Ectodermal cell (in vitro differentiated cells): ENCODE results near the gene PTN. TPM values are rescaled to one million over a fixed set of nuclear protein-coding genes. Genes with fewer than 3 reads are reported as not detected.

ENCODE experiments used
- H3K27ac ChIP-seq: 2 replicates; pipeline ENCODE4 v1.7.0; 2013; ENCODE audit warnings: mild to moderate bottlenecking, low read depth, low read length; ENCODE audit not compliant: insufficient read depth, poor library complexity, severe bottlenecking
- H3K27me3 ChIP-seq: 2 replicates; pipeline ENCODE4 v1.7.0; 2013; ENCODE audit warnings: mild to moderate bottlenecking, low read length; ENCODE audit not compliant: insufficient read depth, control insufficient read depth, poor library complexity, severe bottlenecking
- H3K36me3 ChIP-seq: one replicate; pipeline ENCODE4 v1.7.0; 2013; ENCODE audit warnings: low read length; ENCODE audit not compliant: control insufficient read depth, insufficient read depth
- H3K4me1 ChIP-seq: one replicate; pipeline ENCODE4 v1.7.0; 2013; ENCODE audit warnings: low read length; ENCODE audit not compliant: control insufficient read depth, insufficient read depth
- H3K4me3 ChIP-seq: 2 replicates; pipeline ENCODE4 v1.7.0; 2013; ENCODE audit warnings: low read depth, low read length, control low read depth; ENCODE audit not compliant: insufficient read depth
- H3K9me3 ChIP-seq: 2 replicates; pipeline ENCODE4 v1.7.0; 2013; ENCODE audit warnings: mild to moderate bottlenecking, low read length, moderate library complexity; ENCODE audit not compliant: control insufficient read depth
- WGBS, 2 experiments: methylation state at CpG; one replicate each; pipeline ENCODE4 v1.1.7; 2013; ENCODE audit warnings: missing lambda C conversion rate in 2 of 2; 5-methylcytosine and 5-hydroxymethylcytosine counted together
- polyA plus RNA-seq, 4 experiments: library from polyadenylated mRNA; stranded (reverse); fragments of 50-300 nt; gene quantifications; one replicate each; pipeline ENCODE4 v1.2.3, GENCODE V29; 2013

The PTN gene, protein sequence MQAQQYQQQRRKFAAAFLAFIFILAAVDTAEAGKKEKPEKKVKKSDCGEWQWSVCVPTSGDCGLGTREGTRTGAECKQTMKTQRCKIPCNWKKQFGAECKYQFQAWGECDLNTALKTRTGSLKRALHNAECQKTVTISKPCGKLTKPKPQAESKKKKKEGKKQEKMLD
- 227 TPM for polyA plus RNA-seq (2013, experiment 1 of 4)
- polyA plus RNA-seq (2013, experiment 2 of 4): 140 TPM
- polyA plus RNA-seq (2013, experiment 3 of 4): 176 TPM
- polyA plus RNA-seq (2013, experiment 4 of 4): 174 TPM

GRCh38 chr7:137343281-137343841 is at the start of gene PTN:
TSS of gene PTN (minus strand) at chr7:137343733. CDS start at chr7:137254973, 88,760 bp downstream.
- peak within 1 kb of the TSS; percentile 66 for H3K4me3 ChIP-seq
- no peaks in the 10 kb centered on the region for H3K36me3 ChIP-seq
- 0 to 1% methylated on average over 23 of the region's 23 CpGs for WGBS, 2 experiments
- no peaks in the 10 kb centered on the region for H3K9me3 ChIP-seq
- peaks cover 4% of the 10 kb centered on the region for H3K4me1 ChIP-seq
- no peaks in the 10 kb centered on the region for H3K27me3 ChIP-seq
- H3K27ac ChIP-seq: peak within 1 kb of the TSS; percentile 70

GRCh38 chr7:137390076-137390475 is 46.5 kb upstream of the PTN start:
- Histone ChIP-seq H3K27me3 (no peaks in the 10 kb centered on the region), H3K36me3 (no peaks in the 10 kb centered on the region), H3K9me3 (no peaks in the 10 kb centered on the region), H3K4me3 (no peak overlapping the region), H3K4me1 (no peaks in the 10 kb centered on the region), H3K27ac (no peak overlapping the region)
- 93 to 98% methylated on average over 1 of the region's 1 CpG for WGBS, 2 experiments

GRCh38 chr7:137388916-137389315 is 45.4 kb upstream of the PTN start:
- no peaks in the 10 kb centered on the region for H3K27me3 ChIP-seq
- WGBS, 2 experiments: 86 to 100% methylated on average over 1 of the region's 1 CpG

DNA sequence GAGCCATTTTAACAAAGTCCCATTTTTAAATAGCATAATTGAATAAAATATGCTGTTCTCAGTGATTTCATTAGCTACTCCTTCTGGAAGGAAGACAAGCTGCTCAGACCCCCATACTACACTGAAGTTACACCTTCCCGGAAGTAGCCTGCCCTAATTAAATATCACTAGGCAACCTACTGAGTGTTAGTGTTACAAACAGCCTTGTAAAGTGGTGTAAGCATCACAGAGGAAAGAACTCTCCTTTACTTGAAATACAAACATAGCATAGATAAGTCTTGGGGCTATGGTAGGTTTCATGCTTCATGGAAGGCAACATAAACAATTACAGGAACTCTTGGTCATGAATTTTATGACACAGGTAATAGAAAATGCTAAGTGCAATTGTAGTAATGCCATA is 43.4 kb upstream of the PTN start:
- no peaks in the 10 kb centered on the region for H3K9me3 ChIP-seq
- no peak overlapping the region for H3K4me3 ChIP-seq
- WGBS, 2 experiments: 75% methylated on average over 1 of the region's 1 CpG; no CpG with 5 or more reads in 1 of the 2 experiments
- H3K27me3 ChIP-seq: no peaks in the 10 kb centered on the region
- H3K4me1 ChIP-seq: no peaks in the 10 kb centered on the region
- H3K36me3 ChIP-seq: no peaks in the 10 kb centered on the region
- H3K27ac ChIP-seq: no peak overlapping the region

More at GRCh38 chr7:137388916-137389315, 45.4 kb upstream of the PTN start:
- Histone ChIP-seq H3K4me3 (no peak overlapping the region), H3K27ac (no peak overlapping the region), H3K4me1 (no peaks in the 10 kb centered on the region), H3K9me3 (no peaks in the 10 kb centered on the region), H3K36me3 (no peaks in the 10 kb centered on the region)

- H3K36me3 ChIP-seq: no peaks in the 10 kb centered on the region
- H3K4me1 ChIP-seq: no peaks in the 10 kb centered on the region
- H3K4me3 ChIP-seq: no peak overlapping the region
- H3K27ac ChIP-seq: no peak overlapping the region
- no CpG with 5 or more reads among the region's 1 CpG for WGBS, 2 experiments
- H3K27me3 ChIP-seq: no peaks in the 10 kb centered on the region
- no peaks in the 10 kb centered on the region for H3K9me3 ChIP-seq
Measured at GRCh38 chr7:137381045-137381444, 37.5 kb upstream of the PTN start.

GRCh38 chr7:137373507-137373906 is 30.0 kb upstream of the PTN start:
- no peak overlapping the region for H3K4me3 ChIP-seq
- no peaks in the 10 kb centered on the region for H3K4me1 ChIP-seq
- WGBS, 2 experiments: 75 to 85% methylated on average over 2 of the region's 2 CpGs
- peaks cover 2% of the 10 kb centered on the region for H3K9me3 ChIP-seq
- no peaks in the 10 kb centered on the region for H3K27me3 ChIP-seq
- H3K27ac ChIP-seq: no peak overlapping the region
- H3K36me3 ChIP-seq: no peaks in the 10 kb centered on the region

GRCh38 chr7:137371616-137372015 is 28.1 kb upstream of the PTN start:
- Histone ChIP-seq H3K27me3 (no peaks in the 10 kb centered on the region), H3K4me3 (no peak overlapping the region), H3K4me1 (no peaks in the 10 kb centered on the region), H3K9me3 (peaks cover 2% of the 10 kb centered on the region), H3K36me3 (no peaks in the 10 kb centered on the region), H3K27ac (no peak overlapping the region)
- 94 to 100% methylated on average over 1 to 2 of the region's 2 CpGs for WGBS, 2 experiments

DNA sequence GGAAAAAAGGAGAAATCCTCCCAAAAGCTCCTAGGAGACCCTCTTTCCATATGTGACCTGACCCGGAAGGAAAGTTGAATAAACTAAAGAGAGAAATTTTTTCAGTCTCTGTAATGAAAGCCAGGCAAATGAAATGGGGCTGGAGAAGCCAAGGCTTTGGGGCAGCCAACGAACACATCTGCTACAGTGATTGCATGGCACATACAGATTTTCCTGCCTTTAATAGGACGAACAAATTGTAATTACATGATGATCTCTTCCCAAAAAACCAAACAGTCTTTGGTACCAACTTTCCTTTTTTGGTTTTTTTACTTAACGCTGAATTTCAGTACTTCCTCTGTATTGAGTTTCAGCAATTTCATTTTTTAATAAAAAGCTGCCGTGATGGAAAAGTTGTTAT is 23.5 kb upstream of the PTN start:
- 92% methylated on average over 5 of the region's 5 CpGs for WGBS, 2 experiments
- Histone ChIP-seq H3K9me3 (peaks cover 2% of the 10 kb centered on the region), H3K27me3 (no peaks in the 10 kb centered on the region), H3K27ac (no peak overlapping the region), H3K36me3 (no peaks in the 10 kb centered on the region), H3K4me3 (no peak overlapping the region), H3K4me1 (no peaks in the 10 kb centered on the region)

DNA sequence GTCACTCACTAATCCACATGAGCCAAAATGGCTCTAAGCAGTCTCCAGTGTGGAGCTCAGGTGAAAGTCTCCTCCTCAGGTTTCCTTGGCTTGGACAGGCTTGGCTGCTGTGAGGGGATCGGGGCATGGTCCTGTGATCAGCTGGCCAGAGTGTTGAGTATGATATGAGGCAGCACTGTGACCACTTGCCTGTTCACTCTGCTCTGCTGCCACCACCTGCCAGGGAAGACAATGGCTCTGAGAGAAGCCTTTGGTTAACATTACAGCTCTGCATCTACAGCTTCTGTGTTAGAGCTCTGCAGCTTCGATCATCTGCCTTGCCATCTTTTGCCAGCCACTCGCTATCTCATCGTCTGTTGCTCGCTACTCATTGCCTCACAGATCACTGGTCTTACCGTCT is 20.1 kb upstream of the PTN start:
- Histone ChIP-seq H3K9me3 (peaks cover 10% of the 10 kb centered on the region), H3K4me1 (no peaks in the 10 kb centered on the region), H3K4me3 (no peak overlapping the region), H3K27me3 (no peaks in the 10 kb centered on the region), H3K27ac (no peak overlapping the region), H3K36me3 (no peaks in the 10 kb centered on the region)
- 94 to 95% methylated on average over 6 of the region's 6 CpGs for WGBS, 2 experiments

- H3K4me3 ChIP-seq: no peak overlapping the region
- H3K9me3 ChIP-seq: peaks cover 11% of the 10 kb centered on the region
- no peaks in the 10 kb centered on the region for H3K36me3 ChIP-seq
- H3K4me1 ChIP-seq: no peaks in the 10 kb centered on the region
- no peaks in the 10 kb centered on the region for H3K27me3 ChIP-seq
- H3K27ac ChIP-seq: no peak overlapping the region
- 32 to 54% methylated on average over 1 of the region's 1 CpG for WGBS, 2 experiments
Measured at GRCh38 chr7:137360087-137360679, 16.6 kb upstream of the PTN start.
